SKM-1 (cell line): ENCODE measurements around the gene FRA10AC1.
"Not testable (repeated sequence)": the region's sequence is repeated elsewhere in the genome, so short reads cannot be mapped to it uniquely, and the experiment has no call there.

Source experiments
- DNase-seq: peaks from one replicate; lab custom pipeline; 2025; ENCODE audit not compliant: unreplicated experiment; lab: John Stamatoyannopoulos, UW

The FRA10AC1 gene

GRCh38 chr10:93703841-93704240 lies 1.4 kb upstream of the FRA10AC1 start:
- no peak for DNase-seq

GRCh38 chr10:93703066-93703465 lies 674 bp upstream of the FRA10AC1 start:
- DNase-seq: no peak

- no peak for DNase-seq
These were observed 554 bp downstream of the FRA10AC1 start for GRCh38 chr10:93701866-93702209.

GRCh38 chr10:93697207-93697606 lies 5.2 kb downstream of the FRA10AC1 start:
- DNase-seq: no peak

GRCh38 chr10:93696582-93696981 lies 5.8 kb downstream of the FRA10AC1 start:
- DNase-seq: not testable (repeated sequence)

- DNase-seq: no peak
These were observed 6.7 kb downstream of the FRA10AC1 start for GRCh38 chr10:93695740-93696139.

- DNase-seq: no peak
These were observed 14.7 kb downstream of the FRA10AC1 start for GRCh38 chr10:93687737-93688136.

- DNase-seq: peak; percentile 25
These were observed 21.9 kb downstream of the FRA10AC1 start for GRCh38 chr10:93680412-93681047.

GRCh38 chr10:93678805-93679587 lies 23.4 kb downstream of the FRA10AC1 start:
- no peak for DNase-seq

- DNase-seq: no peak
These were observed 24.0 kb downstream of the FRA10AC1 start for GRCh38 chr10:93678386-93678785.

- DNase-seq: no peak
These were observed 28.6 kb downstream of the FRA10AC1 start for GRCh38 chr10:93673791-93674190.

GRCh38 chr10:93672890-93673289 lies 29.5 kb downstream of the FRA10AC1 start:
- DNase-seq: no peak

GRCh38 chr10:93672022-93672678 lies 30.2 kb downstream of the FRA10AC1 start:
- DNase-seq: no peak

GRCh38 chr10:93671042-93671441 lies 31.4 kb downstream of the FRA10AC1 start:
- DNase-seq: no peak

GRCh38 chr10:93670372-93670771 lies 32.0 kb downstream of the FRA10AC1 start:
- DNase-seq: no peak

GRCh38 chr10:93667795-93668194 lies 34.6 kb downstream of the FRA10AC1 start:
- no peak for DNase-seq

- DNase-seq: no peak
These were observed 36.4 kb downstream of the FRA10AC1 start for GRCh38 chr10:93666030-93666429.

- no peak for DNase-seq
These were observed 44.6 kb downstream of the FRA10AC1 start for GRCh38 chr10:93657757-93658156.

- DNase-seq: no peak
These were observed 46.2 kb downstream of the FRA10AC1 start for GRCh38 chr10:93656155-93656554.

- no peak for DNase-seq
These were observed 48.2 kb downstream of the FRA10AC1 start for GRCh38 chr10:93654201-93654600.

GRCh38 chr10:93652857-93653256 lies 49.5 kb downstream of the FRA10AC1 start:
- no peak for DNase-seq

GRCh38 chr10:93639791-93640190 lies 62.6 kb downstream of the FRA10AC1 start:
- no peak for DNase-seq
